K562 (cell line): ENCODE data around the gene CHCHD4. TPM values are rescaled to one million over a fixed set of nuclear protein-coding genes. Genes with fewer than 3 reads are reported as not detected.

Experiments
- polyA plus RNA-seq, 8 experiments: library from polyadenylated mRNA; depleted of rRNA in 4 of 8; stranded (reverse) in 5 of 8; unstranded in 3 of 8; fragments of >200 nt; fragmentation: Nextera tagmentation in 2 of 8; fragmentation: Illumina TruSeq in 1 of 8; extraction: Ambion mirVana in 2 of 8; extraction: Trizol in 1 of 8; gene quantifications; 2 replicates each; pipeline versions ENCODE4 v1.2.1 to v1.2.3, GENCODE V29; 2011 to 2014; ENCODE audit warnings: inconsistent platforms in 1 of 8, missing spikeins in 1 of 8
- total RNA-seq, 7 experiments: library from RNA; depleted of rRNA in 6 of 7; stranded (reverse); fragments of >200 nt in 6 of 7; fragmentation: Illumina TruSeq in 2 of 7; extraction: Trizol in 2 of 7; gene quantifications; 2 replicates each; pipeline versions ENCODE4 v1.2.1 to v1.2.3, GENCODE V29; 2011 to 2021; ENCODE audit warnings: low replicate concordance in 1 of 7

Gene CHCHD4
- total and polyA plus RNA-seq, 9 of the 15 experiments (the other 6 are each of a cell fraction or from before 2014, with no cell fraction given), result 55.4 to 225 (median 77.2) TPM

Other genes with a start within 250 kb of the CHCHD4 start
- gene WNT7A, start 244.8 kb downstream of the CHCHD4 start, total RNA-seq (2014; rRNA removed), result not detected in 2 replicates
- not detected in 2 replicates for gene WNT7A, start 244.8 kb downstream of the CHCHD4 start, total RNA-seq (2014; rRNA removed; fragmentation: Illumina TruSeq; extraction: Trizol)
- not detected in 2 replicates for gene WNT7A, start 244.8 kb downstream of the CHCHD4 start, total RNA-seq (2015; rRNA removed; fragmentation: Illumina TruSeq; extraction: Trizol)
- not detected in 2 replicates for gene WNT7A, start 244.8 kb downstream of the CHCHD4 start, total RNA-seq (2021)
- 0.03 TPM in 1 of 2 replicates, not detected in the other for gene WNT7A, start 244.8 kb downstream of the CHCHD4 start, polyA plus RNA-seq (2011; rRNA removed)
- gene WNT7A, start 244.8 kb downstream of the CHCHD4 start, polyA plus RNA-seq (2014; fragmentation: Illumina TruSeq; extraction: Trizol), result not detected in 2 replicates
- not detected for gene WNT7A, start 244.8 kb downstream of the CHCHD4 start, polyA plus RNA-seq (2014; fragmentation: Nextera tagmentation; extraction: Ambion mirVana)
- not detected in 2 replicates for gene WNT7A, start 244.8 kb downstream of the CHCHD4 start, polyA plus RNA-seq (2014; rRNA removed)
- gene TMEM43, start 182 bp upstream of the CHCHD4 start, total RNA-seq (2014; rRNA removed), result 35.0 and 49.2 TPM in 2 replicates
- gene TMEM43, start 182 bp upstream of the CHCHD4 start, total RNA-seq (2014; rRNA removed; fragmentation: Illumina TruSeq; extraction: Trizol), result 32.9 and 35.7 TPM in 2 replicates
- gene TMEM43, start 182 bp upstream of the CHCHD4 start, total RNA-seq (2015; rRNA removed; fragmentation: Illumina TruSeq; extraction: Trizol), result 41.1 and 42.9 TPM in 2 replicates
- gene TMEM43, start 182 bp upstream of the CHCHD4 start, total RNA-seq (2021), result 38.9 and 39.7 TPM in 2 replicates
- 41.9 and 50.8 TPM in 2 replicates for gene TMEM43, start 182 bp upstream of the CHCHD4 start, polyA plus RNA-seq (2011; rRNA removed)
- 41.5 and 46.1 TPM in 2 replicates for gene TMEM43, start 182 bp upstream of the CHCHD4 start, polyA plus RNA-seq (2014; fragmentation: Illumina TruSeq; extraction: Trizol)
- 10 to 100 TPM; 16.7 to 29.4 TPM for gene TMEM43, start 182 bp upstream of the CHCHD4 start, polyA plus RNA-seq (2014; fragmentation: Nextera tagmentation; extraction: Ambion mirVana)
- gene TMEM43, start 182 bp upstream of the CHCHD4 start, polyA plus RNA-seq (2014; rRNA removed), result 32.7 and 37.5 TPM in 2 replicates
- gene XPC, start 53.7 kb upstream of the CHCHD4 start, total RNA-seq (2014; rRNA removed), result 51.8 and 54.1 TPM in 2 replicates
- gene XPC, start 53.7 kb upstream of the CHCHD4 start, total RNA-seq (2014; rRNA removed; fragmentation: Illumina TruSeq; extraction: Trizol), result 41.2 and 49.8 TPM in 2 replicates
- gene XPC, start 53.7 kb upstream of the CHCHD4 start, total RNA-seq (2015; rRNA removed; fragmentation: Illumina TruSeq; extraction: Trizol), result 41.3 and 44.2 TPM in 2 replicates
- 44.5 and 54.0 TPM in 2 replicates for gene XPC, start 53.7 kb upstream of the CHCHD4 start, total RNA-seq (2021)
- 25.1 and 25.5 TPM in 2 replicates for gene XPC, start 53.7 kb upstream of the CHCHD4 start, polyA plus RNA-seq (2011; rRNA removed)
- 54.4 and 54.7 TPM in 2 replicates for gene XPC, start 53.7 kb upstream of the CHCHD4 start, polyA plus RNA-seq (2014; fragmentation: Illumina TruSeq; extraction: Trizol)
- 1 to 10 TPM; 3.8 to 4.1 TPM for gene XPC, start 53.7 kb upstream of the CHCHD4 start, polyA plus RNA-seq (2014; fragmentation: Nextera tagmentation; extraction: Ambion mirVana)
- gene XPC, start 53.7 kb upstream of the CHCHD4 start, polyA plus RNA-seq (2014; rRNA removed), result 33.8 and 42.4 TPM in 2 replicates
- gene LSM3, start 53.9 kb upstream of the CHCHD4 start, total RNA-seq (2014; rRNA removed), result 32.6 and 33.8 TPM in 2 replicates
- gene LSM3, start 53.9 kb upstream of the CHCHD4 start, total RNA-seq (2014; rRNA removed; fragmentation: Illumina TruSeq; extraction: Trizol), result 64.7 and 73.9 TPM in 2 replicates
- gene LSM3, start 53.9 kb upstream of the CHCHD4 start, total RNA-seq (2015; rRNA removed; fragmentation: Illumina TruSeq; extraction: Trizol), result 54.4 and 61.2 TPM in 2 replicates
- gene LSM3, start 53.9 kb upstream of the CHCHD4 start, total RNA-seq (2021), result 38.5 and 46.4 TPM in 2 replicates
- gene LSM3, start 53.9 kb upstream of the CHCHD4 start, polyA plus RNA-seq (2011; rRNA removed), result 34.0 and 48.7 TPM in 2 replicates
- 48.6 and 55.2 TPM in 2 replicates for gene LSM3, start 53.9 kb upstream of the CHCHD4 start, polyA plus RNA-seq (2014; fragmentation: Illumina TruSeq; extraction: Trizol)
- 100 to 1,000 TPM; 180 to 203 TPM for gene LSM3, start 53.9 kb upstream of the CHCHD4 start, polyA plus RNA-seq (2014; fragmentation: Nextera tagmentation; extraction: Ambion mirVana)
- 61.6 and 75.1 TPM in 2 replicates for gene LSM3, start 53.9 kb upstream of the CHCHD4 start, polyA plus RNA-seq (2014; rRNA removed)